AG04450 (cell line): ENCODE measurements around the gene CEPT1. TPM values are rescaled to one million over a fixed set of nuclear protein-coding genes. Genes with fewer than 3 reads are reported as not detected.

Experiments used
- CTCF ChIA-PET: fragments of 300-600, 350-600 bp; formaldehyde crosslinking; extraction: SDS; loops from one replicate; lab custom pipeline; 2022; ENCODE audit warnings: antibody characterized with exemption, inconsistent platforms; lab: Charles Lee
- POLR2A ChIA-PET: fragments of 350-600 bp; formaldehyde crosslinking; extraction: SDS; loops from one replicate; lab custom pipeline; 2021; ENCODE audit warnings: antibody characterized with exemption, inconsistent platforms; lab: Yijun Ruan, JAX
- DNase-seq: peaks from one replicate; pipeline ENCODE4 v3.0.0-alpha.2; 2011; ENCODE audit warnings: low read depth, low spot score
- H3K27ac ChIP-seq: one replicate; pipeline ENCODE4 v1.5.1; 2012; ENCODE audit warnings: low read depth, low read length, control low read depth
- H3K27me3 ChIP-seq: one replicate; pipeline ENCODE4 v1.6.0; 2012; ENCODE audit warnings: low read length; ENCODE audit not compliant: control insufficient read depth, insufficient read depth
- H3K4me3 ChIP-seq: 2 replicates; pipeline ENCODE4 v1.5.1; 2011; ENCODE audit warnings: mild to moderate bottlenecking, low read depth, low read length, control low read depth
- H3K9me3 ChIP-seq: 2 replicates; pipeline ENCODE4 v1.5.1; 2012; ENCODE audit warnings: low read length; ENCODE audit not compliant: control insufficient read depth, insufficient read depth
- CTCF ChIP-seq: IDR thresholded peaks from 2 replicates; pipeline ENCODE4 v1.5.1; 2011; ENCODE audit warnings: low read depth, low read length, control low read depth, inconsistent platforms
- polyA plus RNA-seq: library from polyadenylated mRNA; depleted of rRNA; stranded (reverse); fragments of >200 nt; gene quantifications from 2 replicates; pipeline ENCODE4 v1.2.3, GENCODE V29; 2011

CEPT1 gene
- polyA plus RNA-seq, 1 experiment = 28.6 TPM

GRCh38 chr1:111176678-111177077 lies 36.7 kb downstream of the CEPT1 start:
- no peak for DNase-seq
- CTCF ChIA-PET = no interaction called here
- POLR2A ChIA-PET = no interaction called here
- TF ChIP-seq CTCF = no peak
- no peaks in the 10 kb centered on the region for H3K27me3 ChIP-seq
- no peak overlapping the region for H3K4me3 ChIP-seq
- no peaks in the 10 kb centered on the region for H3K9me3 ChIP-seq
- H3K27ac ChIP-seq = no peak overlapping the region

GRCh38 chr1:111179968-111180533 lies 40.0 kb downstream of the CEPT1 start:
- no peaks in the 10 kb centered on the region for H3K9me3 ChIP-seq
- no peak overlapping the region for H3K27ac ChIP-seq
- H3K27me3 ChIP-seq = no peaks in the 10 kb centered on the region
- DNase-seq = no peak
- POLR2A ChIA-PET = no interaction called here
- no peak overlapping the region for H3K4me3 ChIP-seq
- CTCF ChIA-PET = no interaction called here
- no peak for TF ChIP-seq CTCF

- DNase-seq = no peak
- no peaks in the 10 kb centered on the region for H3K27me3 ChIP-seq
- CTCF ChIA-PET = no interaction called here
- POLR2A ChIA-PET = no interaction called here
- H3K9me3 ChIP-seq = no peaks in the 10 kb centered on the region
- H3K27ac ChIP-seq = no peak overlapping the region
- H3K4me3 ChIP-seq = no peak overlapping the region
- no peak for TF ChIP-seq CTCF
These were observed 42.0 kb downstream of the CEPT1 start for GRCh38 chr1:111182052-111182451.

GRCh38 chr1:111183308-111184069 lies 43.5 kb downstream of the CEPT1 start:
- POLR2A ChIA-PET = interaction anchor here (0.6 kb wide), 1 partner anchor 46 kb away, joined by 5 read pairs; no protein-coding TSS in a partner anchor
- H3K27ac ChIP-seq = no peak overlapping the region
- TF ChIP-seq CTCF = no peak
- no peak overlapping the region for H3K4me3 ChIP-seq
- DNase-seq = no peak
- CTCF ChIA-PET = interaction anchor here (0.8 to 1.4 kb wide), 2 partner anchors 10 to 39 kb away, joined by 4 read pairs; no protein-coding TSS in a partner anchor
- no peaks in the 10 kb centered on the region for H3K27me3 ChIP-seq
- no peaks in the 10 kb centered on the region for H3K9me3 ChIP-seq

- Histone ChIP-seq H3K9me3 (no peaks in the 10 kb centered on the region), H3K4me3 (no peak overlapping the region), H3K27ac (no peak overlapping the region), H3K27me3 (no peaks in the 10 kb centered on the region)
- no peak for DNase-seq
- POLR2A ChIA-PET = no interaction called here
- CTCF ChIA-PET = no interaction called here
- TF ChIP-seq CTCF = no peak
These were observed 44.6 kb downstream of the CEPT1 start for GRCh38 chr1:111184663-111185062.
